ENCODE results near the gene HABP4.

Gene HABP4

DNA sequence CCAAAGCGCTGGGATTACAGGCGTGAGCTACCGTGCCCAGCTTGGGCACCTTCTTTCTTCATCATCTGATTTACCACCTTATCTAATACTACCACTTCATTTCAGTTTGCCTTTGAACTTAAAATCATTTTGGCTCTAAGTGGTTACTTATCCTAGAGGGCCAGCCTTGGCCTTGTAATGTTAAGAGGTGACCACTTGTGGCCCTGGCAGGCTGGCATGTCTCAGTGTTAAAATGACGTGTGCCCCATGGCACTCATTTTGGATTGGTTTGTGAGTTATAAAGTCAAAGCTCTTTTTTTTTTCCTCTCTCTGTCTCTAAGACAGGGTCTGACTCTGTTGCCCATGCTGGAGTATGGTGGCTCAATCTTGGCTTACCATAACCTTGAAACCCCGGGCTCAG is 17.8 kb downstream of the HABP4 start:
- H3K27ac ChIP-seq (replicated peaks) = no peak overlapping the region
- H3K27me3 ChIP-seq (ENCODE audit: insufficient read depth, poor library complexity, severe bottlenecking) = no peaks in the 10 kb centered on the region
- DNase-seq (ENCODE audit: low read depth in 1 of 2, low spot score in 1 of 2) = no peak
- no peak overlapping the region for H3K4me3 ChIP-seq (replicated peaks; ENCODE audit: insufficient read depth, low read length)
- TF ChIP-seq SPI1 (IDR thresholded peaks at IDR 0.05; ENCODE audit: borderline replicate concordance, low read depth) (no peak), GABPA (IDR thresholded peaks at IDR 0.05; ENCODE audit: low read depth) (no peak), POLR2AphosphoS5 (IDR thresholded peaks at IDR 0.05; ENCODE audit: low read depth) (no peak)
- TF ChIP-seq, protein P1, sequence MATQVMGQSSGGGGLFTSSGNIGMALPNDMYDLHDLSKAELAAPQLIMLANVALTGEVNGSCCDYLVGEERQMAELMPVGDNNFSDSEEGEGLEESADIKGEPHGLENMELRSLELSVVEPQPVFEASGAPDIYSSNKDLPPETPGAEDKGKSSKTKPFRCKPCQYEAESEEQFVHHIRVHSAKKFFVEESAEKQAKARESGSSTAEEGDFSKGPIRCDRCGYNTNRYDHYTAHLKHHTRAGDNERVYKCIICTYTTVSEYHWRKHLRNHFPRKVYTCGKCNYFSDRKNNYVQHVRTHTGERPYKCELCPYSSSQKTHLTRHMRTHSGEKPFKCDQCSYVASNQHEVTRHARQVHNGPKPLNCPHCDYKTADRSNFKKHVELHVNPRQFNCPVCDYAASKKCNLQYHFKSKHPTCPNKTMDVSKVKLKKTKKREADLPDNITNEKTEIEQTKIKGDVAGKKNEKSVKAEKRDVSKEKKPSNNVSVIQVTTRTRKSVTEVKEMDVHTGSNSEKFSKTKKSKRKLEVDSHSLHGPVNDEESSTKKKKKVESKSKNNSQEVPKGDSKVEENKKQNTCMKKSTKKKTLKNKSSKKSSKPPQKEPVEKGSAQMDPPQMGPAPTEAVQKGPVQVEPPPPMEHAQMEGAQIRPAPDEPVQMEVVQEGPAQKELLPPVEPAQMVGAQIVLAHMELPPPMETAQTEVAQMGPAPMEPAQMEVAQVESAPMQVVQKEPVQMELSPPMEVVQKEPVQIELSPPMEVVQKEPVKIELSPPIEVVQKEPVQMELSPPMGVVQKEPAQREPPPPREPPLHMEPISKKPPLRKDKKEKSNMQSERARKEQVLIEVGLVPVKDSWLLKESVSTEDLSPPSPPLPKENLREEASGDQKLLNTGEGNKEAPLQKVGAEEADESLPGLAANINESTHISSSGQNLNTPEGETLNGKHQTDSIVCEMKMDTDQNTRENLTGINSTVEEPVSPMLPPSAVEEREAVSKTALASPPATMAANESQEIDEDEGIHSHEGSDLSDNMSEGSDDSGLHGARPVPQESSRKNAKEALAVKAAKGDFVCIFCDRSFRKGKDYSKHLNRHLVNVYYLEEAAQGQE (IDR thresholded peaks at IDR 0.05; ENCODE audit: insufficient replicate concordance, low read depth) = no peak
- TF ChIP-seq, protein P2, sequence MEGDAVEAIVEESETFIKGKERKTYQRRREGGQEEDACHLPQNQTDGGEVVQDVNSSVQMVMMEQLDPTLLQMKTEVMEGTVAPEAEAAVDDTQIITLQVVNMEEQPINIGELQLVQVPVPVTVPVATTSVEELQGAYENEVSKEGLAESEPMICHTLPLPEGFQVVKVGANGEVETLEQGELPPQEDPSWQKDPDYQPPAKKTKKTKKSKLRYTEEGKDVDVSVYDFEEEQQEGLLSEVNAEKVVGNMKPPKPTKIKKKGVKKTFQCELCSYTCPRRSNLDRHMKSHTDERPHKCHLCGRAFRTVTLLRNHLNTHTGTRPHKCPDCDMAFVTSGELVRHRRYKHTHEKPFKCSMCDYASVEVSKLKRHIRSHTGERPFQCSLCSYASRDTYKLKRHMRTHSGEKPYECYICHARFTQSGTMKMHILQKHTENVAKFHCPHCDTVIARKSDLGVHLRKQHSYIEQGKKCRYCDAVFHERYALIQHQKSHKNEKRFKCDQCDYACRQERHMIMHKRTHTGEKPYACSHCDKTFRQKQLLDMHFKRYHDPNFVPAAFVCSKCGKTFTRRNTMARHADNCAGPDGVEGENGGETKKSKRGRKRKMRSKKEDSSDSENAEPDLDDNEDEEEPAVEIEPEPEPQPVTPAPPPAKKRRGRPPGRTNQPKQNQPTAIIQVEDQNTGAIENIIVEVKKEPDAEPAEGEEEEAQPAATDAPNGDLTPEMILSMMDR (IDR thresholded peaks at IDR 0.05; ENCODE audit: insufficient read depth, low read length) = no peak

DNA sequence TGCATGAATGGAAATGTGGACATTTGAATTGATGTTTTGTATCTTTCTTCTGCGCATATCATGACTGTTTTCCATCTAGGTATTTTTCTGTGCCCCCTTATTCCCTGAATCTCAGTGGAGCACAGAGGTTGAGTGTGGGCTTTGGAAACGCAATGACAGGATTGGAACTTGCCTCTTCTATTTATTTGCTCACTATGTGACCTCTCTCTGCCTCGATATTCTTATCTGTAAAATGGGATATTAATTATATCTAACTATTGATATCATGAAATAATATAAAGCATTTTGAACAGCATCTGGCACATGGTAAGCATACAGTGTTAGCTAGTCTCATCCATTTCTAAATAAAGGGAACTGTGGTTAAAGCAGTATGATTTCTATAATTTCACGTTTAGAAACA is 26.0 kb downstream of the HABP4 start:
- H3K4me3 ChIP-seq (replicated peaks; ENCODE audit: insufficient read depth, low read length) = no peak overlapping the region
- TF ChIP-seq, protein P1 (IDR thresholded peaks at IDR 0.05; ENCODE audit: insufficient replicate concordance, low read depth) = no peak
- TF ChIP-seq, protein P2 (IDR thresholded peaks at IDR 0.05; ENCODE audit: insufficient read depth, low read length) = no peak
- TF ChIP-seq SPI1 (IDR thresholded peaks at IDR 0.05; ENCODE audit: borderline replicate concordance, low read depth) (no peak), GABPA (IDR thresholded peaks at IDR 0.05; ENCODE audit: low read depth) (no peak), POLR2AphosphoS5 (IDR thresholded peaks at IDR 0.05; ENCODE audit: low read depth) (no peak)
- DNase-seq (ENCODE audit: low read depth in 1 of 2, low spot score in 1 of 2) = no peak
- H3K27me3 ChIP-seq (ENCODE audit: insufficient read depth, poor library complexity, severe bottlenecking) = no peaks in the 10 kb centered on the region
- no peak overlapping the region for H3K27ac ChIP-seq (replicated peaks)

DNA sequence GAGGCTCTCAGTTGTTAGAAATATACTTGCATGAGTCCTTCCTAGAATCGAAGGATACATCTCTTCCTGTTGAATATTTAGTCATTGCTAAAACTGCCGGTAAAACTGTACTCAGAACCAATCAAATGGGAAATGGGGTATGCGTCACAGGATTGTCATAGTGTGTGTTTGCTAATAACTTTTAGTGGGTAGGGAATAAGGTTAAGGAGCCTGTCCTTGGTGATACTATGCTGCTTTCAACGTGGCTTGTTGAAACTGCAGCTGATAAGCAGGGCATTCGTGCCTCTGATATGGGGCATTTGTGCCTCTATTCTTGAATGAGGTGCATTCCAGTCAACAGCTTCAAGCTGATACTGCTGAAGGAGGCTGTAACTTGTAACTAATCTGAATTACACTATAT is 26.6 kb downstream of the HABP4 start:
- no peak for DNase-seq (ENCODE audit: low read depth in 1 of 2, low spot score in 1 of 2)
- H3K27ac ChIP-seq (replicated peaks) = no peak overlapping the region

More for the DNA sequence above, 26.6 kb downstream of the HABP4 start:
- no peak for TF ChIP-seq POLR2AphosphoS5 (IDR thresholded peaks at IDR 0.05; ENCODE audit: low read depth)
- TF ChIP-seq SPI1 (IDR thresholded peaks at IDR 0.05; ENCODE audit: borderline replicate concordance, low read depth) = no peak
- TF ChIP-seq GABPA (IDR thresholded peaks at IDR 0.05; ENCODE audit: low read depth) = no peak
- TF ChIP-seq, protein P2 (IDR thresholded peaks at IDR 0.05; ENCODE audit: insufficient read depth, low read length) = no peak
- TF ChIP-seq, protein P1 (IDR thresholded peaks at IDR 0.05; ENCODE audit: insufficient replicate concordance, low read depth) = no peak
- no peaks in the 10 kb centered on the region for H3K27me3 ChIP-seq (ENCODE audit: insufficient read depth, poor library complexity, severe bottlenecking)
- no peak overlapping the region for H3K4me3 ChIP-seq (replicated peaks; ENCODE audit: insufficient read depth, low read length)
